Inferior parietal cortex (tissue), 1 donor: ENCODE results near the gene MCTP2.

Experiments
- DNase-seq: peaks from one replicate; pipeline ENCODE4 v3.0.0-alpha.2; 2016; ENCODE audit errors: extremely low spot score

The MCTP2 gene

DNA sequence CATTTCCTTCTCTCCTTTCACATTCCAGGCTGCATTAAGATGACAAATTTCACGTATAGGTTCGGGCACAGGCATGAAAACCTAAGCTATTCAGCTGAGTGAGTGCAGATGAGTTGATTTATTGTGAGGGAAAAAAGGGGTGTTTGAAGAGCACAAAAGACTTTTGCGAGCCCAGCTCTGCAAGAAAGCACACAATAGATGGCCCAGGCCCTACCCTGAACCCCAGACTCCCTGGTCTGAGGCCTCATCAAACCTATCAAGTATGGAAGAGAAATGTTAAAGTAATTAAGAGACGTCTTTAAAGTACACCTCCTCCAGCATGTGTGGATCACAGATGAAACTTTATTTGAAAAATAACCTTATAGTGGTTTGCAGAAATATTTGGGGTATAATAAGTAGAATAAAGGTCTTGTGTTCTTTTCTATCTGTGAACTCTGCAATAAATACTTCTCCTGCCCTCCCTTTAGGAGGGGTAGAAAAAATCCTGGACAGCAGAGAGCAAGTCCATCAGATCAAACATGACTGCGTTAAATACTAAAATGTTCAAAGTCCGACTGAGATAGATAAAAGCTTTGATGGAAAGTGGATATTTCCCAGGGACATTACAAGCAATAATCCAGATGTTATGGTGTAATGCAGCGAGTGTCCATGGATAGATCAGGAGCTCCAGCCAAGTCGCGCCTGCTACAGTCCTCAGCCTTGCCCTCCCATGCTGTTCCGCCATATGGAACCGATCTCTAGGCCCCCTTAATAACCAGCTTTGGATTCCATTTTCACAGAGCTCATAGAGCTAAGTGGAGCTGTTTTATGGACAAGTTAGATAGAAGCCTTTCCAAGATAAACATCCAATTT lies 121.5 kb downstream of the MCTP2 start:
- DNase-seq = no peak

DNA sequence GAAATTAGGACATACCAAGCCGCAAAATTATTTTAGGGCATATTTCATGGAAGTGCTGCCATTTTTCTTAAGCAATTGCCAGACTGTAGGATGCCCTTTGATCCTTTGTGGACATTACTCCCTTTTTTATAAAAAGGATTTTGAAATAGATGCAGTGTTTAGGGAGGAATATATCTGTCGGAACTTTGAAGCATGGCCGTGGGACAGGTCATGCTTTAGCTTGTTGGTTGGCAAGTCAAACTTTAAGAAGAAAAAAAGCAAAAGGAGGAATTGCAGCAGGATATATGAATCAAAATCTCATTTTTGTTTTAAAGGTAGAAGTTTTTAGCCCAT lies 122.1 kb downstream of the MCTP2 start:
- DNase-seq = no peak

DNA sequence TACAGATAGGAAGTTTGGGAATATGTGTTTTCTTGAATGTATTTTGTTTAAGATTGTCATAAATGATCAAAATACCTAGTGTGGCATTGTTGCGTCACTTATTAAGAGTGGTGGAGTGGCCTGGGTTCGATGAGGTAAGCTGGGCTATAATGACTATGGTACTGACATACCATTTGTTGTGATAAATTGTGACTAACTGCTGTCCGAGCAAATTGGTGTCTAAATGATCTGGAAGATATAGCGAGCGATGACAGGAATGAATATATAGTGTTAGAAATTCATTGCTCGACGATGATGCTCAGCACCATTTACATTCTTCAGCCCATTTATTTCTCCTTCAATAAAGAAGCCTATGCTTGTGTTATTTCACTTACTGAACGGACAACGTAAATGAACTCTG lies 123.3 kb downstream of the MCTP2 start:
- no peak for DNase-seq

DNA sequence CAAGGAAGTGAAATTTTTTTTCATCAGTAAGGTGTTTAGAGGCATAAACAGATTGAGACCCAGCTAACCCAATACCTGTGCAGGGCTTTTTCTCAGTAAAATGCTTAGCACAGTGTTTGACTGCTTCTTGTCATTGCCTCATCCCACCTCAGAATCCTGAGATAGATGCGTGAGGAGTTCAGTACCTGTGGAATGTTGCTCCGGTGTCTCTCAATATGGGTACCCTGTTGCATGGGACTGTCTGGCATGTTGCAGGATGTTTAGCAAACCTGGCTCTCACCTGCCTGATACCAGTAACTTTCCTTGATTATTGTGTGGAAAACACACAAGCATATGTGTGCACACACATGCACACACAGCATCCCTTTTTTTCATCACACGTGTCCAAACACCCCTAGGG lies 128.4 kb downstream of the MCTP2 start:
- DNase-seq = no peak

DNA sequence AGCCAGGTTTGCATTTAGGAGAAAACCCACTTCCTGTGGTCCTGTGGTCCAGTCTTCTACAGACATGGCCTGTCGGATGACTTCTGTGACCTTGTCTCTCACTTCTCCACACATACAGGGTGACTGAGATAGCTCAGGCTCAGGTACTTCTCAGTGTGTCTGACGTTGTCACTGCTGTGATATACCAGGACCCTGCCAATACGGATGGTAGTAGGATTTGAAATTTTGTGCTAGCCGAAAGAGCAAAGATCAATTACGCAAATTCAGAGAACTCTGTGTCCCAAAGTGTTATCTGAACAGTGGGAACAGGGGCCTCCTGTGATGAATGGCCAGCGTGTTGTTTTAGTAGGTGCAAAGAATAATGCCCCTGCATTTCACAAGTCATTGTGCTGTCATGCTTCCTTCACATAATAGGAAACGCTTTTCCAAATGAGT lies 128.9 kb downstream of the MCTP2 start:
- DNase-seq = no peak

DNA sequence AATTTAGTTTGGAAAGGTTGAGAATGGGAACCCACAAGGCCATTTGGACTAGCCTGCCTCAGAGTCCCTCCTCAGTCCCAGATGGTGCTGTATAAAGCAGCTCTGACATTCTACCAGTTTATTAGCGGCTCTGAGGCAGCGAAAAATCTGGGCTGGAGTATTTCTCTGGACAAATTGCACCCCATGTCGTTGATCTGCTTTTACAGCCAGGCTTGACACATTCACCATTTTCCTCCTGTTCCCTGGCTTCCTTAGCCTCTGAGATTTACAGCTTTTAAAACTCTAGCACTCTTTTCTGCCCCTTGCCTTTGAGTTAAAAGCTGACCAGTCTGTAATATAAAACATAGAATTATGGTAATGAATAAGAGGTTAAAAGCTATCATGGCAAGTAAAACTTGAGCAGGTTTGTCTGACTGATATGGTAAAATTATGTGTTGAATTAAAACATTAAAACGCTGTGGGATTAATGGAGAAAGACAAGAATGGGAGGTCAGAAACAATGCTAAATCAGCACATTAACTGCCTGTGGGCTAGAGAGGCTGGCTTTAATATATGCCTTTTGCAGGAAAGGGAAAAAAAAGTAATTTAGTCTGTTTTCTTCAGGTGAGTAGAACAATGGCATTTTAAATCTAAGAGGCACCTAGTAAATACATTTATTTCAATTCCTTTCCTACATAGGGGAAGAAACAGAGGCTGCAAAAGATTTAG lies 131.2 kb downstream of the MCTP2 start:
- no peak for DNase-seq

DNA sequence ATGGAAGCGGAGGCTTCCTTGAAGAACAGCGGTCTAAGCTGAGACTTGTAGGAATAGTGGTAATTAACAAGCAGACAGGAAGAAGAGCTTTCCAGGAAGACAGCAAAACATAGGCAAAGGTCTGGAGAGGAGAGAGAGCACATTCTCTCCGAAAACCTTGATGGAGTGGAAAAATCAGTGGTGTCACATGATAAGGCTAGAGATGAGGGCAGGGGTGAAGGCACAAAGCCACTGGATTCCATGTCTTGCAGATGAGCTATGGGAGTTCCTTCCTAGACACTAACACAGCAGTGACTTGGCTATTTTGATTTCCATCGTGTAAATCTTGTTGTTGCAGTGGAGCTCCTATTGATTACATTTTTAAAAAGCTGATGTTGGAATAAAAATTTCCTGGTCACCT lies 132.0 kb downstream of the MCTP2 start:
- no peak for DNase-seq

DNA sequence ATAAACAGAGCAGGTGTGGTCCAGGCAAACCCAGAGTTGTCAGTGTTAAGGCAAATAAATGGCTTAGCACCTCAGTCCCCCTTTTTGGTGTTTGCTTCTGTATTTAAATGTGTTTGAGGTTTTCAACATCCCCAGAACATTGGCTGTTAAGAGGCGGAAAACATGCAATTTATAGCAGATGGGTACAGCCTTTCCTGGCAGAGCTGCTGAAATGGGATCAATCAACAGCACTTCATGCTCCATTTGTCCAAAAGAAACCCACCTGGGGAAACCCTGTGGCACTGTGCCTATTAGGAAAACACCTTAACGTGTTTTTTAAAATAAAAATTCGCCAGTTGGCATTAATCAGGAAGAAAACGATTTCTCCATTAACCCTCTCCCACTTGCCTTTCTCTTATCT lies 135.4 kb downstream of the MCTP2 start:
- no peak for DNase-seq

DNA sequence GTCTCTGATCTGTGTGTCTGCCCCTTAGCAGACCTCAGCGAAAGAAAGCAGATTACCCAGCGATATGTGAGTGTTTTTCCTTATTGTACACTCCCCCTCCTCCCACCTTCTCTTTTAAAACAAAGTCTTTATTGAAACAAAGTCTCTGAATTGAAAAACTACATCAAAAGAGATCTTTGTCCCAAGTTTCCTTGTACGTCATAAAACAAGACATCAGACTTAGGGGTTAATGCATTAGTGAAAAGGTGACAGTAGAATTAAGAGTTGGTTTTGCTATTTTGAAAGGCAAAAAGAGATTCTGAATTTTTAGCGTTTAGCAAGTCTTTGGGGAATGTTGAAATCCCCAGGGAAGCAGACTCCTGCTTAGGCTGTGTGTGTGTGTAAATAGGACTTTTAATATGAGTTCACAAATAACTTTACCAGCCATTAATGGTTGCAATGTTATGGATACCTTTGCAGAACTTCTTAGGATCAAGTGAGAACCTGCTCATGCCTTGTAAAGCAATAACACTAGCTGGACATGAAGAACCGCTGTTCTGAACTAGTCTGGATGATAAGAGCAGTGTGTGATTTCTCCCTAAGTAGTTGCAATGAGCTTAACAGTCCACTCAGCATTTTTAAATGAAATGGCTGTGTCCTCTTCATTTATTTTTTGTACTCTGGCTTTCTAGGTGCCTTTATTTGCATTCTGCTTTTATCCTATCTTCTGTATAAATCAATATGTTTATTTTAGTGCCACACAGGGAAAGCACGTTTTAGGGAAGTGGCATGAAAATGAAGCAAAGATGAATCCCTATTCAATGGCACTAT lies 136.6 kb downstream of the MCTP2 start:
- DNase-seq = no peak

DNA sequence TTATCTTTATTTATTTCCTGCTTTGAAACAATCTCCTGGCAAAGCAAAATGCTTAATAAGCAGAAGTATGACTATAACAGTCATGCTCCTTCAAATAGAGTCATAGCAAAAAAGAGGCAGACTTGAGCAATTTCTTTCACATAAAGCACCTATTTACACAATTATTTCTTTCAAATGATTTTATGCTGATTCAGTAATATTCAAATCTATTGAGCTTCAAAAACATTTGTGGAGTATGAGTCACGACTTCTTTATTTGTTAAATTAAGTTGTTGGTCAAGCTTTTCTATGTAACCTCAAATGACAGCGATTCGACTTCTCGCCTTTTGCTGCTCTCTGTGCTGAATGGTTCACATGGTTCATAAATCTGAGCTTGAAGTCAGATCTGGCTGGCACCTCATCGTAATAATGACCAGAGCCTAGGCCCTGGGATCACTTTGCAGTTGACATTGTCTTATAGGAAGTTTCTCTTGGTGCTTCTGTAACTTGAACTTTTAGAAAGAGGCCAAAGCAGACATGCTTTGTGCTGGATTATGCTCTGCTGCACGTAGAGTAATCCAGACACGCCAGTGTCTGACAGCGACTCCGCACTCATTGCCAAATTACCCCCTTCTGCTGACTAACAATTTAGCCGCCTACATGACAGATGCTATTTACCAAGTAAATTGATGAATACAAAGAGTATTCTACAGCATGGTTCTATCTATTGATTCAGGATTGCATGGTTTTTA lies 139.0 kb downstream of the MCTP2 start:
- DNase-seq = no peak

DNA sequence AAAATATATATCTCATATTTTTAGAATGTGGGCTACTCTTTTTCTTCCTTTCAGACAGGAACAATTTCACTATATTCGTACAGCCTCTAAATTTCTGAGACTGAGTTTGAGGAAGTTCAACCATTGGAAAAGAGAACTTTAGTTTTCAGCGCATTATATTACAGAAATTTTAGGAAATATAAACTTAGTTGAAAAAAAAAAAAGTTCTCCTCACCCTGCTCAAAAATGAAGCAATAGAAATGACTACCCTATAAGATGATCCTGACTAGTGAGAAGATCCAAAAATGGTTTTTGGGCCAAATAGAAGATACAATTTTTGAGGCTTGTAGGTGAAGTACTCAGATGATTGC lies 139.6 kb downstream of the MCTP2 start:
- DNase-seq = no peak

DNA sequence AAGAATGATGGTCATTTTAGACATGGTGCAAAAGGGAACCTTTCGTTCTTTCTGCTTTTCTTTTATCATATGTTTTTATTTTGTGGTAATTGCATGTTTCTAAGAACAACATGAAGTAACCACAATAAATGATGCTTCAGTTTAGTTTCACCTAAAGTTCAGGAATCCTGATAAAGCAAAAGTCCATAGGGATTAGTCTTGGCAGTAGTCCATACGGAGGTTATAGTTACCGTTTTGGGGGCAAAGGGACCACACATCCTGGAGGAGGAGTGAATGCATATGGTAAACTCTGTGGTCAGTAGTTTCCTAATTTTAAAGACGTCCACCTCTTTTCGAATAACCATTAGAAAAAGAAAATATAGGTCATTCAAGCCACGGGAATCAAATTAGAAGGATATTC lies 141.5 kb downstream of the MCTP2 start:
- no peak for DNase-seq

DNA sequence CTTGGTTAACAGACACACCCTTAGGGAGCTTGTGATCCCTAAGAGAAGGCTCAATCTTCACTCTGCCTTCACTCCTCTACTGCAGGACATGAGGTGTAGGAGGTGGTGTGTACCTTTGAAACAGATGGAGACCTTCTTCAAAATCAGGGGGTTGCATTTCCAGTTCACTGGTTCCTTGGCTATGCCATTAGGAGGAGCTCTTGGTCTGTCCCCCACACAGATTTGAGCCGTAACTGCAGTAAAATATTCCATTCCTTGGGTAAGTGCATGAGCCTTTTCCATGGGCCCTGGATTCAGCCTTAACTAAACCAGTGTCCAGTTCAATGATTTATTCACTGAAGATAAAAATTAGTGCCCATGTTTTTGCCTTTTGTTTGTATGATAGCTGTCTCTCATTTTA lies 144.6 kb downstream of the MCTP2 start:
- DNase-seq = no peak

DNA sequence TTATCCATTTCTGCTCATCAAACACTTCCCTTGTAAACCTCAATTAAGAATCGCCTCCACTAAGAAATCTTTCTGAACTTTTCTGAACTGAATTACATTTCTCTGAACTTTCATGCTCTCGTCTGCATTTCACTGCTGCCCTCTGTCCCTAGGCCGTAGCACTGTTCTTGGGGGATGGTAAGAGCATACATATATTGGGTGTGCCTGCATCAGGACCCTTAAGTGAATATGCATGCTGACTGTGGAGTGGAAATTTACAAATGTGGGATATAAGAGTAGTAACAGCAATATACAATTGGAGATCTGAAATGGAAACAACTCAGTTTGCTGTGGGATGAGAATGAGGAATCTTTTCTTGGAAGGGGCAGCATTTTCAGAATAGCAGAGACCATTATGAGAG lies 148.6 kb downstream of the MCTP2 start:
- DNase-seq = no peak

DNA sequence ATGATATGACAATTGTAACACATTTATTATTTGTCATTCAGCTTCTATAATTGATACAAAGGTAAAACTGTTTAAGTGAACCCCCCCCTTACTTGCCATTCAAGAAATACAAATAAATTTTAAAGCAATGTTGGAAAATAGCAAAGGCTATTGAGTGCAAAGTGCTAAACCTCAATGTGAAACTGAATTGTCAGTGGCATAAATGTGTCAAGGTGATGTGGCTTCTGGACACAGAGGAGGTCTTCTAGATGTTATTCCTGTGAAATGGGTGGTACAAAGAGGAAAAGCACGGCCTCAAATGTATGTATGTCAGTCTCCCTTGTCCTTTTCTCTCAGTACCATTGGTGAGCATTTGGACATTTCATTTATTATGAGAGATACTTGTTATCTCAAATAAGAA lies 149.4 kb downstream of the MCTP2 start:
- no peak for DNase-seq

DNA sequence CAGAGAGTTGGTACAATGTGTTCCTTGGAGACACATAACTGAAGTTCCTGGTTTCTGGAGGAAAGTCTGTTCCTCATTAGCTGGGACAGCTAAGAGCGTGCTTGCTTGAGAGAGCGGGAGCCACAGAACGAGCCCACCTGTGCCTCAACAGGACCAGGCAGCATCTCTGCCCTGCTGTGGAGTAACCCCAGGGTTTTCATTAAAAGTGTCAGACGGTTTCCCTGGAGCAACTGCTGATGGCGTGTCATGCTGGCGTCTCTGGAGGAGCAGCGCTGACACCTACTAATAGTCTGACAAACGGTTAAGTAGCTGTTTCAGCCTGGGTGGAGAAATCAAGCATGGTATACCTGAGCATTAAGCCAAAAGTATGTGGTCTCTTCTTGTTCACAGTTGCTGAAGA lies 150.0 kb downstream of the MCTP2 start:
- no peak for DNase-seq

DNA sequence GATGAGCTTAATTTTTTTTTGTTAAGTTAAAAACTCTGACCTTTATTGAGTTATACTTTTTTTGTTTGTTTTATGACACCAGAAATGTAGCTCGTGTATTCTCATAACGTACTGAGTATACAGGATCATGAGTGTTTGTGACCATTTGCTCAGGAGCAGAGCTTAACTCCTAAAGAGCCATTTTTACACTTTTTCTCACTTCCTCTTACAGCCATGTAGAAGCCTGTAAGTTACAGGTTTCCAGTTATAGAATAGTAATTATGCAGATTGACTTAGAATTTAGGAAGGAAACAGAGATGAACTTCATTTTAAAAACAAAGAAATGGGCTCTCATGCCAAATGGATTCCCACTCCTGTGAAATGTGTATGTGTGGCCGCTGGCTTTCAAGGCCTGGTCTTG lies 151.7 kb downstream of the MCTP2 start:
- no peak for DNase-seq

DNA sequence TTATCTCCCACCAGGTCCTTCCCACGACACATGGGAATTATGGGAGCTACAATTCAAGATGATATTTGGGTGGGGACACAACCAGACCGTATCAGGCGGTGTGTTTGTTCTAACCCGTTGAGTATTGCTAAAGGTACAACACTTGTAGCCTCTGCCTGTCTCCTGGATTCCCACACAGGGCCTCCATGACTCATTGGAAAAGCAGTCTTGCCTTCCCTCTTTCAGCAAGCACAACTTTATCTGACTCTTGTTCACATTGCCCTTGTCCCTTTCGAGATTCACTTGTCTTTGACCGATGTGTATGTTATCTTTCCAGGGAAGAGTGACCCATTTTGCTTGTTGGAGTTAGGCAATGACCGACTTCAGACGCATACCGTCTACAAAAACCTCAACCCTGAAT lies 152.3 kb downstream of the MCTP2 start:
- DNase-seq = no peak

DNA sequence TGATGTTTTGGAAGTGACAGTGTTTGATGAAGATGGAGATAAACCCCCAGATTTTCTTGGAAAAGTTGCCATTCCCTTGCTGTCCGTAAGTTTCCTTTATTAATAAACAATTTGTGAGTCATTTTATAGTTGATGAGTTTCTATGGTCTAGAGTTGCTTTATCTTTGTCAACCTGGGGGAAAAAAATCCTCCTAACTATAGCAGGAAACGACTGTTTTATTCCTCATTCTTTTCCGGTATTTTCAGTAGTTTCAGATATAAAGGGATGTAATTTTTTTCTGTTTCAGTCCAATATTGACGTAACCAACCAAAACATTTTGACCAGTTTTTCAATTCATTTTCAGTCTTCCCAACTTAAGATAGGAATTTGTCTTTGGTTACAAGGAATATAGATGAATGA lies 154.1 kb downstream of the MCTP2 start:
- no peak for DNase-seq

DNA sequence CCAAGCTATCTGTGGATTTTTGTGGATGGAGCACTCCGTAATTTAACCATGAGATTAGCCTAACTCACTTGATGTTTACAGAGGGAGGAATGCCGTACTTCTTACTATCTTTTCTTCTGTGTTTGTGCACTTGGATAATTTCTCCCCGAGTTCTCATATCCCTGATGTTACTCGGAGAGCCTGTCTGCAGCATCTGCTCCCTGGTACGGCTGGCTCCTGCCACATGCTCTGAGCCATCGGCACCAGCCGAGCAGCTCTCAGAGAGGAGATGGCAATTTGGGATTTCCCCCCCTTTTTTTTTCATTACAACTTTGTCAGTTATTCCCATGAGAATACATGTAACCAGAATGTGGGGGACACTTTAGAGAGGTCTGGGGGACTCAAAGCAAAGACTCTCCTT lies 155.0 kb downstream of the MCTP2 start:
- DNase-seq = no peak

DNA sequence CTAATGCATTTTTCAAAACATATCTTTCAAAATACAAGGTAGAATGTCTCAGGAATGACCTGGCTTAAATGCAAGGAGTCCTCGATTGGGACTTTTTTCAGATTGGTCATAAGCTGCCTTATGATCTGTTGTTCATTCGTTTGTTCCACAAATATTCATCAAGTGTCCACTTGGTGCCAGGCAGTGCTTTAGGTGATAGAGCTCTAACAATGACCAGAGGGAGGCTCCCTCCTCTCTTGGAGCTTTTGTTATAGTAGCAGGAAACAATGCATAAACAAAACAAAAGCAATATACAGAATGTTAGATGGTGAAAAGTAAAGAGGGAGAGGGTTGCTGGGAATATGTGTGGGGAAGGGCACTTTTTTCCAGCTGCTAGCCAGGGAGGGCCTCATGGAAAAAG lies 156.1 kb downstream of the MCTP2 start:
- DNase-seq = no peak

DNA sequence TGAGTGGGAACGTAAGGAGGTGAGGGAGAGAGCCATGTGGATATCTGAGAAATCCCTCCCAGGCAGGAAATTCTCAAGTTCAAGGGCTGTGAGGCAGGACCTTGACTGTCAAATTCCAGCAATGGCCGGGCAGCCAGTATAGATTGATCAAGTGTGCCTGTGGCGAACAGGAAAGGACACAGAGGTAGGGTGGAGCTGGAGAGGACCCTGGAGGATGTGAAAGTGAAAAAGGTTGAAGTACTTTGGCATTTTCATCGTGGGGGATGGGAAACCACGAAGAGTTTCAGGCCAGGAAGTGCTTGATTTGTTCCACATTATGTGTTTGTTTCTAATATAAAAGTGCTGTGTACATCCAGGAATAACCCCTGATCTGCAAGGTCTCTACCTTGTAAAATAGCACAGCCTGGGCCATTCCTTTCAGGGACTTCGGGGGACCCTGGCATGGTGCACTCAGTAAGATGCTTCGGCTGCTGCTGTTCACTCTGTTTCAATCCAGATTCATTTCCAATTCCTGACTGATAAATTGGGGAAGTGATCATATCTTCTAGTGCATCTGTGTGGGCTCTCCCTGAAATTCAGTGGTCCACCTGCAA lies 156.6 kb downstream of the MCTP2 start:
- DNase-seq = no peak
